Epidermal melanocyte (primary cell): ENCODE data around the gene ITIH1.

ENCODE experiments used
- DNase-seq: peaks from one replicate; pipeline ENCODE4 v3.0.0; 2011; ENCODE audit warnings: low spot score; ENCODE audit not compliant: insufficient read length

ITIH1 gene

GRCh38 chr3:52836986-52837385 is 59.6 kb downstream of the ITIH1 start:
- no peak for DNase-seq

DNA sequence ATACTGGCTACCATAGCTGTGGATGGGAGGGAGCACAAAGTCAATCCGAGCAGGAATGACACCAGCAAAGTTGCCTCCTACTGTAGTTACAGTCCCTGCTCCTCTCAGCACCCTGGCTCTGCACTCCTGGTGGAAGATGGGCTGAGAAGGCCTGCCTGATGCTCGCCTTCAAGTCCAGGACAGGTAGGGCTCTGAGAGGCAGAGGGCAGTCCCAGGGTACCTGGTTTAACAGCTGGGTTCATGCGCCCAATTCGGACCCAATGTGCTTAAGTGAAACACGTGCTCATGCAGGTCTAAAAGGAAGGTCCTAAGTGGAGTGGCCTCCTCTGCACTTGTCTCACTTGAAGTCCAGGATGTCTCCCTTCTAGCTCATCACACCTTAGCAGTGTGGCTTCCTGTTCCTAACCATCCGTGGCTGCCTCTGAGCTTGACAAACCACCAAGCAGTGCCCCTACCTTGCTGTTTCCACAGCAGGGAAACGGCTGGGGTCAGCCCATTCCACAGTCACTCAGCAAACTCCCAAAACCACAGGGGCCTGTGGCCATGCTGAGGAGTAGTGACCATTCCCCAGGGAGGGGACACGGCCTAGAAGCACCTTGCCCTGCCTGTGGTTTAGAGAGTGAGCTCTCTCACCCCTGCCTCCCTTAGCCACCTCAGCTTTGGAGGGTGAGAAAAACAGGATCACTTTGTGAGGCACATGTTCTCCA is 61.3 kb downstream of the ITIH1 start:
- DNase-seq = no peak

- DNase-seq = no peak
Measured at GRCh38 chr3:52839268-52839575, 61.8 kb downstream of the ITIH1 start.

- DNase-seq = no peak
Measured at GRCh38 chr3:52839892-52840545, 62.6 kb downstream of the ITIH1 start.

DNA sequence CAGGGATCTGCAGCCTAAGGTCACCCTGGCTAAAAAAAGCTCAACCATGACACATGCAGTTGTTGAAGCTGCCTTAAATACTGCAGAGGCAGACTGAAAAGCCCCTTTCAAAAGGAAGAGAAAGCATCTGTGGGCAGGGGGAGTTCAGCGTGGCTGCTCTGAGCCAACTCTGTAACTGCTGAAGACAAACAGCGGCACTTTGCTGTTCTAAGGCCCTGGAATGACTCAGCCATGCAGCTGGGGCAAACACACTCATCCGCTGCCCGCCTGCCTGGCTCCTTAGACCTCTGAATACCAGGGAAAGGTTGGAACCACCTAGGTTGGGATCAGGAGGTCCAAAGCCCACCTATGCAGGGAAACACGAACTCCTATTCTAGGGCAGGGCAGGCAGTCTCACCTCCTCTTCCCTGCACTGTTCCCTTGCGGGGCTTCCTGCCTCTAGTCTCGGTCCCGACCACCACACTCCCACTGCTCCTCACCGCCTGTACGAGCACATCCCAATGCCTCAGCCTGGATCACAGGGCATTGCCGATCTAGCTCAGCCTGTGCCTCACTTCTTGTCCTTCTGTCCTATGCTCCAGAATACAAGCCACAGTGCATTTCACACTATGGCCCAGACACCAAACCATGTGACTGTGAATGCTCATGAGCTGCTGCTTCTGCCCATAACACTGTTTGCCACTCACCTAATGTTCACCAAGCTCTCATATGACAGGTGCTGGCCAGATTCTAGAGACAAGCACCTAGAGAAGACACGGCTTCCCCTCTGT is 64.0 kb downstream of the ITIH1 start:
- no peak for DNase-seq
